HUES6 (cell line): Measurements from ENCODE around the gene GRHL1.
"Not testable (repeated sequence)": the region's sequence is repeated elsewhere in the genome, so short reads cannot be mapped to it uniquely, and the experiment has no call there.

Source experiments
- H3K27ac ChIP-seq: 2 replicates; pipeline ENCODE4 v1.7.0; 2013; ENCODE audit warnings: low read depth, mild to moderate bottlenecking, low read length, inconsistent platforms
- H3K27me3 ChIP-seq: 2 replicates; pipeline ENCODE4 v1.6.1; 2013; ENCODE audit warnings: low read length; ENCODE audit not compliant: control insufficient read depth, insufficient read depth
- H3K36me3 ChIP-seq: 2 replicates; pipeline ENCODE4 v1.6.1; 2013; ENCODE audit warnings: low read length; ENCODE audit not compliant: control insufficient read depth, insufficient read depth
- H3K4me1 ChIP-seq: 2 replicates; pipeline ENCODE4 v1.6.1; 2013; ENCODE audit warnings: low read length; ENCODE audit not compliant: control insufficient read depth, insufficient read depth
- H3K4me3 ChIP-seq: 2 replicates; pipeline ENCODE4 v1.5.1; 2013; ENCODE audit warnings: low read depth, low read length
- H3K9ac ChIP-seq: one replicate; pipeline ENCODE4 v1.6.1; 2013; ENCODE audit warnings: mild to moderate bottlenecking, low read length
- H3K9me3 ChIP-seq: 2 replicates; pipeline ENCODE4 v1.6.1; 2013; ENCODE audit warnings: low read depth, low read length; ENCODE audit not compliant: control insufficient read depth, insufficient read depth

The GRHL1 gene

DNA sequence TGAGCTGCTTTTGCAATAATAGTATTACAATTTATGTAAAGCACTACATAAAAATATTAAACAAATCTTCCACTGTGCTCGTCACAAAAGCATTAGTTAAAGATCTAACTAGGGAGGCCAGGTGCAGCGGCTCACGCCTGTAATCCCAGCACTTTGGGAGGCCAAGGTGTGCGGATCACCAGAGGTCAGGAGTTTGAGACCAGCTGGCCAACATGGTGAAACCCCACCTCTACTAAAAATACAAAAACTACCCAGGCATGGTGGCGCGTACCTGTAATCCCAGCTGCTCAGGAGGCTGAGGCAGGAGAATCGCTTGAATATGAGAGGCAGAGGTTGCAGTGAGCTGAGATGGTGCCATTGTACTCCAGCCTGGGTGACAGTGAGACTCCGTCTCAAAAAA lies 79.3 kb downstream of the GRHL1 start:
- peaks cover 27% of the 10 kb centered on the region for H3K4me1 ChIP-seq
- not testable (repeated sequence) for H3K4me3 ChIP-seq, H3K27me3 ChIP-seq, H3K36me3 ChIP-seq, H3K9ac ChIP-seq, H3K27ac ChIP-seq, H3K9me3 ChIP-seq

DNA sequence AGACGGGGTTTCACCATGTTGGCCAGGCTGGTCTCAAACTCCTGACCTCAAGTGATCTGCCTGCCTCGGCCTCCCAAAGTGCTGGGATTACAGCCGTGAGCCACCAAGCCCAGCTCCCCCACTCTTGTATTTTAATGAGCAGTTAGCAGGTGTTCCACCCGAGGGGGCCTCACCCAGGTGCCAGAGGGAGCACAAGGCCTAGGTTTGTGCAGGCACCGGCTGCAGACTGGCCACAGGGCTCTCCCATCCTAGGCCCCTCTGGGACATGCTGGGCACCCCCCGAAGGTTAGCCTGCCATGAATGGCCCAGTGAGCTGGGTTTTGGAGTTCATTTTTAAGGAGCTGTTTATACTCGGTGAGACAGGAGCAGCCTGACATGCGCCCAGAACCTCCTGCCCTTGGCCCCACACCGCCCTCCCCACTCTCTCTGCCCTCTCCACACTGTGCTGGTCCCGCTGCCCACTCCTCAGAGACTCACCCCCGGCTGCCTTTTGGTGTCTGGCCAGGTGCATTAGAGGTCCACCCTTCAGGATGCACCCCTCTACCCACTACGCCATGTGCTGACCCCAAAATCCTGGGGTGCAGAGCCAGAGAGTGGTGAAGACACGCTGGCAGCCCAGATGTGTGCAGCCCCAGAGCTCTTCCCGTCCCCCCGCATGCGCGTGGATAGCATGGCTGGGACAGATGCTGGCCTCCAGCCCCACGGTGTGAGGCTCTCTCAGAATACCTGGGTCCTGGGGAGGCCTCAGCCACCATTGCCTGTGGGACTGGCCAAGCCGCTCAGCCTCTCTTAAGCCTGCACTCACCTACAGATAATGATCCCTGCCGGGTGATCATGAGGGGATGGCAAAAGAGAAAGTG lies 80.6 kb downstream of the GRHL1 start:
- Histone ChIP-seq H3K27me3 (no peaks in the 10 kb centered on the region), H3K27ac (no peak overlapping the region), H3K4me1 (peaks cover 27% of the 10 kb centered on the region), H3K4me3 (no peak overlapping the region), H3K36me3 (no peaks in the 10 kb centered on the region), H3K9ac (no peak overlapping the region), H3K9me3 (no peaks in the 10 kb centered on the region)

- H3K9me3 ChIP-seq: no peaks in the 10 kb centered on the region
- no peak overlapping the region for H3K4me3 ChIP-seq
- no peak overlapping the region for H3K9ac ChIP-seq
- H3K4me1 ChIP-seq: peaks cover 27% of the 10 kb centered on the region
- no peaks in the 10 kb centered on the region for H3K27me3 ChIP-seq
- no peaks in the 10 kb centered on the region for H3K36me3 ChIP-seq
- H3K27ac ChIP-seq: no peak overlapping the region
These were observed 81.2 kb downstream of the GRHL1 start for GRCh38 chr2:10032746-10033105.

DNA sequence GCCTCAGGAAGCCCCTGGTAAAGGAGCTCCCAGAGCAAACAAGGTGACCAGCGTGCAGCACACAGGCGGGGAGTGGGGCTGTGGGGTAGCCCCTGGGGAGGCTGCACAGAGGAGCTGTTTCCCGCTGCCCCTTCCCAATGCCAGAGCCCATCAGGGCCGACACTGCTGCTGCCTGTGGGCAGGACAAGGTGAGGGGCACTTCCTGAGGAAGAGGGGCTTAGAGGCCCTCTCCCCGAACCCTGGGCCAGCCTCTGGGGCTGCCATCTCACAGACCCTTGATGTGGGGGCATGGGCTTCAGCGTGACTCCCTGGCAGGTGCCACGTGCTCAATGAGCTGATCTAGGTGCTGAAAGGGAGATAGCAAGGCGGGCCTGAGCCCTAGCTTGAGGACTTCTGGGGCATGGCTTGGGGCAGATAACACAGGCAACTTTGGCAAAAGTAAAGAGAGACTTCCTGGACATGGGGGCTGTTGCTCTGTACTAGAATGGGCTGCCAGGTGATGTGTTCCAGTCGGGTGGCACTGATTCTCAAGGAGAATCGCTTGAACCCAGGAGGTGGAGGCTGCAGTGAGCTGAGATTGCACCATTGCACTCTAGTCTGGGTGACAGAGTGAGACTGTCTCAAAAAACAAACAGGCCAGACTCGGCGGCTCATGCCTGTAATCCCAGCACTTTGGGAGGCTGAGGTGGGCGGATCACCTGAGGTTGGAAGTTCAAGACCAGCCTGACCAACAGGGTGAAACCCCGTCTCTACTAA lies 81.9 kb downstream of the GRHL1 start:
- H3K36me3 ChIP-seq: no peaks in the 10 kb centered on the region
- H3K27ac ChIP-seq: no peak overlapping the region
- no peak overlapping the region for H3K9ac ChIP-seq
- H3K4me3 ChIP-seq: no peak overlapping the region
- H3K9me3 ChIP-seq: no peaks in the 10 kb centered on the region
- peaks cover 23% of the 10 kb centered on the region for H3K4me1 ChIP-seq
- no peaks in the 10 kb centered on the region for H3K27me3 ChIP-seq

DNA sequence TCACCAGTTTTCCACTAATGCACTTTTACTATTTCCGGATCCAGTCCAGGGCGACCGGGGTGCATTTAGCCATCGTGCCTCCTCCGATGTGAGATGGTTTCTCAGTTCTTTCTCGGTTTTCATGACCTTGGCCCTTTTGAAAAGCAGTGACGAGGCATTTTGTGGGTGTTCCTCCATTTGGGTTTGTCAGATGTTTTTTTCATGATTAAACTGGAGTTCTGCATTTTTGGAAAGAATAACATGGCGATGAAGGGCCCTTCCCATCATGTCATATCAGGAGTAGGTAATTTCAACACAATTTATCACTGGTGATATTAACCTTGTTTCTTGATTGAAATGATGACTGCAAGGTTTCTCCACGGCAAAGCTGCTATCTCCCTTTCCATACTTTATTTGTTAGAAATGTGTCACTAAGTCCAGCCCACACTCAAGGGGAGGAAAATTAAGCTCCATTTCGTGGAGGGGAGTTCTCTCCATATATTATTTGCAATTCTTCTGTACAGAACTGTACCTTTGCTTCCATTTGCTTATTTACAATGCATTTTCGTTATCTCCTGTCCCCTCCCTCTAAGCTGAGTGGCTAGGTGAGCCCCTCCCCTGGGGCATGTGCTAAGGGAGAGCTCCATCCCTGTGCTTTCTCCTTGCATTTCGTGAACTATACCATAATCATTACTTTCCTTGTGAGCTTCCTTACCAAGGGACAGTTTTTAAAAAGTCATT lies 83.0 kb downstream of the GRHL1 start:
- Histone ChIP-seq H3K27me3 (no peaks in the 10 kb centered on the region), H3K9ac (no peak overlapping the region), H3K27ac (no peak overlapping the region), H3K4me1 (peaks cover 12% of the 10 kb centered on the region; the same call in 1 of the 2 replicates), H3K9me3 (no peaks in the 10 kb centered on the region), H3K4me3 (no peak overlapping the region), H3K36me3 (no peaks in the 10 kb centered on the region)

- Histone ChIP-seq H3K4me3 (no peak overlapping the region), H3K36me3 (no peaks in the 10 kb centered on the region), H3K4me1 (peaks cover 10% of the 10 kb centered on the region; the same call in 1 of the 2 replicates), H3K9ac (no peak overlapping the region), H3K27ac (no peak overlapping the region), H3K9me3 (no peaks in the 10 kb centered on the region), H3K27me3 (no peaks in the 10 kb centered on the region)
These were observed 83.5 kb downstream of the GRHL1 start for GRCh38 chr2:10035053-10035422.

DNA sequence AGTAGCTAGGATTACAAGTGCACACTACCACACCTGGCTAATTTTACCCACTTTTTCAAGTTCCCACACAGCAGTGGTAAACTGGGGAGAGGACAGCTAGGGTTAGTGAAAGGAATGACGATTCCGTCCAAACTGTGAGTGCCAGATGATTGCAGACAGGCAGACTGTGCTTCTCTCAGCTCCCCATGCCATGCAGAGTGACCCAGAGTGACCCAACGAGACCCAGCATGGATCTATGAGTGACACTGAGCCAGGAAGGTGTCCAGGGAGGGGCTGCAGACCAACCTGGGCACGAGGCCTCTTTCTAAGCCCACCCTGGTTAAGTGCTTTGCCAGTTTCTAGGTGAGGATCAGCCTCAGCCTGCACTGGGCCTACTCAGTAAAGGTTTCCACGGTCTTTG lies 84.1 kb downstream of the GRHL1 start:
- Histone ChIP-seq H3K9ac (no peak overlapping the region), H3K9me3 (no peaks in the 10 kb centered on the region), H3K4me3 (no peak overlapping the region), H3K27ac (no peak overlapping the region), H3K27me3 (no peaks in the 10 kb centered on the region), H3K36me3 (no peaks in the 10 kb centered on the region), H3K4me1 (peaks cover 4% of the 10 kb centered on the region; the same call in 1 of the 2 replicates)

DNA sequence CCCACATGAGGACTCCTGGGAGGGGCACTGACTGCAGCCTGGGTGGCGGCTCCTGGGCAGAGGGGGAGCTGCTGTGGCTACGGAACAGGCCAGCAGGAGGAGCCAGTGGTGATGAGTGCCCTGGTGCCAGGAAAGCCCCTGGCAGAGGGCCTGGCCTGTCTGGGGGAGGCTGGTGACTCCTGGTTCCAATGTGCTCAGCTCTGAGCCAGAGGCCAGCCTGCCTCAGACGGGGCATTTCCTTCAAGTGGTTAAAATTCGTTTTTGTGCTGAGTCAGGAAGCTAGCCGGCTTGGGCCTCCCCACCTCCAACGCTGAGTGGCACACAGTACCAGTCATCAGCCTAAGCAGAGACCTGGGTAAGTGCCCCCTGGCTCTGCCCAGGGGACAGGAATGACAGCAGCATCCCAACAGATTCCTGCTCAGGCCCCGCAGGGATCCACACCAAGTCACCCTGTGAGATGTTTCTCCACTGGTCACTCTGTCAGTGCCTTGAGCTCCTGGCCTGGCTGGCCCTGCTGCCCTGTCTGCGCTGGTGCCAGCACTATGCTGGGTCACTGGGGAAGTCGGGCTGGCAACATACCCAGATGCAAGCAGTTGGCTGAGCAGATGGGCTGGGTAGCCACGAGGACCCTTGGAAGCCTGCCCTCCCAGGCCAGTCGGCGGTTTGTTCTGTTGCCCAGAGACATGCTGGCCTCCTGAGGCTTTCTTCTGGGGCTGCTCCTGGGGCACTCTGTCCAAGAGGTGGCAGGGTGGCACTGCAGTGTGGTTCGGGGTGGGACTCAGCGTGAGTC lies 84.8 kb downstream of the GRHL1 start:
- Histone ChIP-seq H3K9ac (no peak overlapping the region), H3K27me3 (no peaks in the 10 kb centered on the region), H3K27ac (no peak overlapping the region)

DNA sequence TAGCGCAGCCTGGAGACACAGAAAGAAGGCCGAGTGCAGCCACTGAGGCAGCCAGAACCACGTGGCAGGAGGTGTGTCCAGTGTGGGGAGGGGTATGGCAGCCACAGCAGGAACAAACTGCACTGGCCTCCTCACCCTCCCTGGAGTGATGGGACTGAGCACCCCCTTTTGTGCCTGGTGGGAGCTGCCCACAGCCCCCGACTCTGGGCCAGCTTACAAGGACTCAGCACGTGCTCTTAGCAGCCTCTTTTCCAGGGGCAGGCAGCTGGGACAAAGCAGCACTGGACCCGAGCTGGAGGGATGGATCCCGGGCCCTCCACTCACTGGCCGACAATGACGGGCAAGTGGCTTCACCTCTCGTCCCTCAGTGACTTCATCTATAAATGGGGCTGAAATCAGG lies 86.6 kb downstream of the GRHL1 start:
- H3K4me3 ChIP-seq: no peak overlapping the region
- no peak overlapping the region for H3K27ac ChIP-seq
- no peaks in the 10 kb centered on the region for H3K9me3 ChIP-seq
- no peaks in the 10 kb centered on the region for H3K36me3 ChIP-seq
- H3K27me3 ChIP-seq: no peaks in the 10 kb centered on the region
- H3K9ac ChIP-seq: no peak overlapping the region
- peaks cover 8% of the 10 kb centered on the region for H3K4me1 ChIP-seq

More for the DNA sequence above, 84.8 kb downstream of the GRHL1 start:
- Histone ChIP-seq H3K4me1 (peaks cover 3% of the 10 kb centered on the region; the same call in 1 of the 2 replicates), H3K36me3 (no peaks in the 10 kb centered on the region), H3K9me3 (no peaks in the 10 kb centered on the region), H3K4me3 (no peak overlapping the region)

DNA sequence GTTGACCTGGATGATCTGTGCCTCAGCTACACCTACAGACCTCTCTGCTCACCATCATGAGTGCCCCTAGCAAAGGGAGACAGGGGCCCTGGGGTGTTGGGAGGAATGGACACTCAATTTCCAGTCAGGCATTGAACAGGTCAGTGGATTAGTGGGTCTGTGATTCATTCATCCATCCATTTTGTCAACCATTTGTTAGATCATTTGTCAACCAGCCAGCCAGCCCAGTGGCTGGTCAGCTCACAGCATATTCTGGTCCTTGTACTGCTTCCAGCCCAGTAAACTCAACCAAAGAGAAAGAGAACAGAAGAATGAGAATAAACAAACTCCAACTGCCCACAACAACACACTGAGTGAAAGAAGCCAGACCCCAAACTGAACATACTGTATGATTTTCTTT lies 87.2 kb downstream of the GRHL1 start:
- Histone ChIP-seq H3K27me3 (no peaks in the 10 kb centered on the region), H3K4me1 (peaks cover 8% of the 10 kb centered on the region), H3K9ac (no peak overlapping the region), H3K36me3 (no peaks in the 10 kb centered on the region), H3K9me3 (no peaks in the 10 kb centered on the region), H3K4me3 (no peak overlapping the region), H3K27ac (no peak overlapping the region)
